ENCODE results near the gene ATP8A2.

- TF ChIP-seq, protein P1, sequence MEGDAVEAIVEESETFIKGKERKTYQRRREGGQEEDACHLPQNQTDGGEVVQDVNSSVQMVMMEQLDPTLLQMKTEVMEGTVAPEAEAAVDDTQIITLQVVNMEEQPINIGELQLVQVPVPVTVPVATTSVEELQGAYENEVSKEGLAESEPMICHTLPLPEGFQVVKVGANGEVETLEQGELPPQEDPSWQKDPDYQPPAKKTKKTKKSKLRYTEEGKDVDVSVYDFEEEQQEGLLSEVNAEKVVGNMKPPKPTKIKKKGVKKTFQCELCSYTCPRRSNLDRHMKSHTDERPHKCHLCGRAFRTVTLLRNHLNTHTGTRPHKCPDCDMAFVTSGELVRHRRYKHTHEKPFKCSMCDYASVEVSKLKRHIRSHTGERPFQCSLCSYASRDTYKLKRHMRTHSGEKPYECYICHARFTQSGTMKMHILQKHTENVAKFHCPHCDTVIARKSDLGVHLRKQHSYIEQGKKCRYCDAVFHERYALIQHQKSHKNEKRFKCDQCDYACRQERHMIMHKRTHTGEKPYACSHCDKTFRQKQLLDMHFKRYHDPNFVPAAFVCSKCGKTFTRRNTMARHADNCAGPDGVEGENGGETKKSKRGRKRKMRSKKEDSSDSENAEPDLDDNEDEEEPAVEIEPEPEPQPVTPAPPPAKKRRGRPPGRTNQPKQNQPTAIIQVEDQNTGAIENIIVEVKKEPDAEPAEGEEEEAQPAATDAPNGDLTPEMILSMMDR (IDR thresholded peaks at IDR 0.05) = no peak
- TF ChIP-seq REST (IDR thresholded peaks at IDR 0.05; ENCODE audit: insufficient read depth in 1 of 2, low read depth in 2 of 2, low read length in 1 of 2) = no peak
- no peak for TF ChIP-seq POLR2AphosphoS5 (IDR thresholded peaks at IDR 0.05; ENCODE audit: low read depth, low read length)
These were observed 83.4 kb downstream of the ATP8A2 start for GRCh38 chr13:25455146-25455545.

Data from Panc1 (cell line).